ENCODE results near the gene PARP16.
"Not testable (repeated sequence)": the region's sequence is repeated elsewhere in the genome, so short reads cannot be mapped to it uniquely, and the experiment has no call there.

PARP16 gene

GRCh38 chr15:65233696-65234095, 53.0 kb downstream of the PARP16 start:
- DNase-seq (ENCODE audit: low spot score): no peak

GRCh38 chr15:65232520-65232919, 54.2 kb downstream of the PARP16 start:
- DNase-seq (ENCODE audit: low spot score): no peak

- no peak for DNase-seq (ENCODE audit: low spot score)
Observed at GRCh38 chr15:65231306-65231705, 55.4 kb downstream of the PARP16 start.

GRCh38 chr15:65226901-65227300, 59.8 kb downstream of the PARP16 start:
- not testable (repeated sequence) for DNase-seq (ENCODE audit: low spot score)

- no peak for DNase-seq (ENCODE audit: low spot score)
Observed at GRCh38 chr15:65226221-65226620, 60.5 kb downstream of the PARP16 start.

GRCh38 chr15:65223996-65224395, 62.7 kb downstream of the PARP16 start:
- DNase-seq (ENCODE audit: low spot score): no peak

GRCh38 chr15:65222891-65223290, 63.8 kb downstream of the PARP16 start:
- no peak for DNase-seq (ENCODE audit: low spot score)

GRCh38 chr15:65221697-65222096, 65.0 kb downstream of the PARP16 start:
- no peak for DNase-seq (ENCODE audit: low spot score)

- no peak for DNase-seq (ENCODE audit: low spot score)
Observed at GRCh38 chr15:65219137-65219536, 67.5 kb downstream of the PARP16 start.

- no peak for DNase-seq (ENCODE audit: low spot score)
Observed at GRCh38 chr15:65217526-65218482, 68.9 kb downstream of the PARP16 start.

GRCh38 chr15:65215496-65215895, 71.2 kb downstream of the PARP16 start:
- no peak for DNase-seq (ENCODE audit: low spot score)

GRCh38 chr15:65214010-65214409, 72.7 kb downstream of the PARP16 start:
- DNase-seq (ENCODE audit: low spot score): no peak

GRCh38 chr15:65213241-65213640, 73.4 kb downstream of the PARP16 start:
- DNase-seq (ENCODE audit: low spot score): no peak

GRCh38 chr15:65212097-65212496, 74.6 kb downstream of the PARP16 start:
- DNase-seq (ENCODE audit: low spot score): no peak

GRCh38 chr15:65211482-65211982, 75.2 kb downstream of the PARP16 start:
- no peak for DNase-seq (ENCODE audit: low spot score)

- no peak for DNase-seq (ENCODE audit: low spot score)
Observed at GRCh38 chr15:65210770-65211481, 75.8 kb downstream of the PARP16 start, which contains the start of gene CILP. Gene CILP (minus strand): TSS chr15:65211473. CDS start chr15:65209755, 1,718 bp downstream.

- DNase-seq (ENCODE audit: low spot score): no peak
Observed at GRCh38 chr15:65209701-65210643, 76.7 kb downstream of the PARP16 start.

GRCh38 chr15:65208647-65209046, 78.0 kb downstream of the PARP16 start:
- DNase-seq (ENCODE audit: low spot score): no peak
